ENCODE data around the gene COL26A1.
"Not testable (repeated sequence)": the region's sequence is repeated elsewhere in the genome, so short reads cannot be mapped to it uniquely, and the experiment has no call there.

The COL26A1 gene

DNA sequence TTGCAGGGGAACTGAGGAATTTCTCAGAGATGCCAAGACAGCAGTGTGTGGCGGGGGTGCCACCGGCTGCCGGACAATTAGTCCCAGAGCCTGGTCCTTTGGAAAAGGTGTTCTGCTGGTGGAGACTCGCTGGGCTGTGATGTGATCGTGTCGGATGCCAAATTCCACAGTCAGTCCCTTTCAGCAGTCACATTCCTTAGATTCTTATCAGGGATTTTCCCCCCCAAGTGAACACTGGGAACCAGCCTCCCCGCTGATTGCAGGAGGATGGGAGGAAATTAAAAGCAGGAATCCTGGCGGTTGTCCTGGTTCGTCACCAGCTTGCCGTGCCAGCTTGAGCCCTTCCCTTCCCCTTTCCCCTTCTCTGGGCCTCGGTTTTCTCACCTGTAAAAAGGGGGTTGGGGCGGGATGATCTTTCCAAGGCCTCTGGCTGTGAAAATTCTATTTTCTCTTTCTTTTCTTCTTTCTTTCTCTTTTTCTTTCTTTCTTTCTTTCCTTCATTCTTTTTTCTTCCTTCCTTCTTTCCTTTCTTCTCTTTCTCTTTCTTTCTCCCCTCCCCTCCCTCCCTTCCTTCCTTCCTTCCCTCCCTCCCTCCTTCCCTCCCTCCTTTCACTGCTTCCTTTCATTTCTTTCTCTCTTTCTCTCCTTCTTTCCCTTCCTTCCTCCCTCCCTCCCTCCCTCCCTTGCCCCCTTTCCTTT, 39.6 kb downstream of the COL26A1 start:
- no peak for DNase-seq (ENCODE audit: low read depth in 2 of 2)

DNA sequence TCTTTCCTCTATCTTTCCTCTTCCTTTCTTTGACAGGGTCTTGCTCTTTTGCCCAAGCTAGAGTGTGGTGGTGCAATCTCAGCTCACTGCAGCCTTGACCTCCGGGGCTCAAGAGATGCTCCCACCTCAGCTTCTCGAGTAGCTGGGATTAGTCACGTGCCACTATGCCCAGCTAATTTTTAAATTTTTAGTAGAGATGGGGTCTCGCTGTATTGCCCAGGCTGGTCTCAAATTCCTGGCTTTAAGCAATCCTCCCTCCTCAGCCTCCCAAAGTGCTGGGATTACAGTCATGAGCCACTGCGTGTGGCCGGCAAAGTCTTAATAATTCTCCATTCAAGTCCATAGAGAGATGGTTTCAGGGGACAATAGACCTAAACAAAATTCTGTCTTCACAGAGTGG, 40.2 kb downstream of the COL26A1 start:
- DNase-seq (ENCODE audit: low read depth in 2 of 2), result no peak

DNA sequence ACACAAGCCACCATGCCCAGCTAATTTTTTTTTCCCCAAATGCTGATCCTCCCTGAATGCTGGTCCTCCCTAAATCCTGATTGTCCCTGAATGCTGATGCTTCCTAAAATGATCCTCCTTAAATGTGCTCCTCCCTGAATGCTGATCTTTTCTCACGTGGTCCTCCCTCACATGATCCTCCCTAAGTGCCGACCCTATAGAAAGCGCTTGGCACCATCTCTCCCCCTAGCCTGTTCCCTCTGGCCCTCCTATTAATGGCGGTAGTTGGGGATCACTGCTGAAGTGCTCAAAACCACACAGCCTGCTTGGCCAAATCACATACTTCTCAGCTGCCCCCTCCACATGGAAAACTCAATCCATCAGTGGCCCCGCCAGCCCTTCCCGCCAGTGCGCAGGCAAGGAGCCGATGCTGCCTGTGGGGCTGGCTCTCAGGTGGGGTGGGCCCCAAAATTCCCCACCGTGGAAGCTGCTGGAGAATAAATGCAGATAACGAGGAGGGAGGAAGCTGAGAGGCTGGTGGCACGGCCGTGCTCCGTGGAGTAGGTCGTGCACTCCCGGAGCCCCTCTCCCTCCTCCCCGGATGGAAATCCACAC, 42.9 kb downstream of the COL26A1 start:
- DNase-seq (ENCODE audit: low read depth in 2 of 2), result no peak

DNA sequence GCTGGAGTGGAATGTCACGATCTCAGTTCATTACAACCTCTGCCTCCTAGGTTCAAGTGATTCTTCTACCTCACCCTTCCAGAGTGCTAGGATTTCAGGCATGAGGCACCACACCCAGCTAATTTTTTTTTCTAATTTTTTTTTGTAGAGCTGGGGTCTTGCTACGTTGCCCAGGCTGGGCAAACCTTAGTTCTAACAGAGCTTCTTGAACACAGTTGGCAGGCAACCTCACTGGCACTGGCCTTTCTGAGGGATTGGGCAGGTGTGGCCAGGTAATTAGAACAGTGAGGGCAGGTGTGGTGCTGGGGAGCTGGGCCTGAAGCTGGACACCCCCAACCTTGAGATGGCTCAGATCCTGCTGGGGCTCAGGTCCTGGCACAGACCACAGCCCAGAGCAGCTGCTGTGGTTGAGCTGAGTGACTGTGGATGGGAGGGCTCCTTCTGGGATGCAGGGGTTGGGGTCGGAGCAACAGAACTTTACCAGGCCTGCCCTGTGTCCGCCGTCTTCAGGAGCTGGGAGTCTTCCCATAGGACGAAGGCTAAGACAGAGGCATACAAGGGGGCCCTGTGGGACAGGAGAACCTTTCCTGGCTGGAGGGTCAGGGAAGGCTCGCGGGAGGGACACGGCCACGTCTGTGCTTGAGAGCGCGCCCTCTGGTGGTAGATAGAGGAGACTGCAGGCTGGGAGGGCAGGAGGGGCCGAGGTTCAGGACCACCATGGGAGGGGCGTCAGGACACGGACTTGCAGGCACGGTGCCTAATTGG, 48.2 kb downstream of the COL26A1 start:
- peak in 1 of 2 donors; percentile 18 for DNase-seq (ENCODE audit: low read depth in 2 of 2)

DNA sequence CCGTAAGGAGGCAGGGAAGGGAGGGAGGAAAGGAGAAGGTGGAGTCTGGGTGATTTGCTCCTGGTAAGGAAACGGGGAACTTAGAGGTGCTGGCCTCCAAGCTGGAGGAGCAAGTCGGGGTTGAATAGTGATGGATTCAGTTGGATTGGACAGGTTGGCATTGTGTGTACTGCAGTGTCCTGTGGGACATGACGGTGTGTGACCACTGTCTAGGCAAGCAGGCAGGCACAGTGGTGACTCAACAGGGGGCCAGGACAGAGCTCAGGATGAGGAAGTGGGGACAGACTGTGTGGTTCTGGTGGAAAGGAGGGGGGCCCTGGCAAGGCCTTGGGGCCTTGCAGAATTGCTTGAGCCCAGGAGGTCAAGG, 48.8 kb downstream of the COL26A1 start:
- DNase-seq (ENCODE audit: low read depth in 2 of 2), result no peak

DNA sequence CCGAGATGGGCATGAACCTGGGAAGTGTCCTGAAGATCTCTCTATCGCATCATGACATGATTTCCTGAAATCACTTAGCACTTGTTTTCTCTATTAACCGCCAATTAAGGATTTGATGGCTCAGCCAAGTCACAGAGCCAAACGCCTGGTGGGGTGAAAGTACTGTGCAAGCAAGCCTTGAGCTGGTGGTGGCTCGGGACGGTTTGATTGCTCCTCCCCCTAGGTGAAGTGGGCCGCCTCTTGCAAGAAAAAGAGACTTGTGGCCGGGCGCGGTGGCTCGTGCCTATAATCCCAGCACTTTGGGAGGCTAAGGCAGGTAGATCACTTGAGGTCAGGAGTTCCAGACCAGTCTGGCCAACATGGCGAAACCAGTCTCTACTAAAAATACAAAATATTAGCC, 50.3 kb downstream of the COL26A1 start:
- no peak for DNase-seq (ENCODE audit: low read depth in 2 of 2)

DNA sequence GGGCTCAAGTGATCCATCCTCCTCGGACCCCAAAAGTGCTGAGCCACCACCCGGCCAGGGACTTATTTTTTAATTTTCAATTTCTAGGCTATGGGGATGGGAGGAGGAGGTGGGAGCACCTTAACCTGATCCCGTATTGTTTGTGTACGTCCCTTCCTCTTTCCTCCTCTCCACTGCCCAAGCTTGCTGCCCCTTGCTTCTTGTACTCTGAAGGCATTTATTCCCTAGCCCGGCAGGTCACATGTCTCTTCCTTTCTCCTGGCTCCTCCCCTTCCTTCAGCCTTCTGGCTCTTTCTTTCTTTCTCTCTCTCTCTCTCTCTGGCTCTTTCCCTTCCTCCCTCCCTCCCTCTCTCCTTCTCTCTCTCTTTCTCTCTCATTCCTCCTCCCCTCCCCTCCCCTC, 56.0 kb downstream of the COL26A1 start:
- DNase-seq (ENCODE audit: low read depth in 2 of 2), result no peak

DNA sequence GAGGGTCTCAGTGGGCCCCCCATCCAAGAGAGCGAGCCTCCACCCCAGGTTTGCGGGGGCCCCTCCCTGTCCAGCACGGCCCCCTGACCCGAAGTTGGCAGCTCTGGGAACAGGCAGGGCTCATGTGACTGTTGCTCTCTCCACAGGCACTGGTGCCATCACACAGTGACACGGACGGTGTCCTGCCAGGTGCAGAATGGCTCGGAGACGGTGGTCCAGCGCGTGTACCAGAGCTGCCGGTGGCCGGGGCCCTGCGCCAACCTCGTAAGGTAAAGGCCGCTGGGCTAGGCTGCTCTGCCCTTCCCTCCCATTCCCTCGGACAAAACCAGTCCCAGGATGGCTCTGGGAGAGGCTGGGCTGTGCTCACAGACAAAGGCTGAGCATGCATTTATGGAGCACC, 57.2 kb downstream of the COL26A1 start:
- DNase-seq (ENCODE audit: low read depth in 2 of 2), result no peak

DNA sequence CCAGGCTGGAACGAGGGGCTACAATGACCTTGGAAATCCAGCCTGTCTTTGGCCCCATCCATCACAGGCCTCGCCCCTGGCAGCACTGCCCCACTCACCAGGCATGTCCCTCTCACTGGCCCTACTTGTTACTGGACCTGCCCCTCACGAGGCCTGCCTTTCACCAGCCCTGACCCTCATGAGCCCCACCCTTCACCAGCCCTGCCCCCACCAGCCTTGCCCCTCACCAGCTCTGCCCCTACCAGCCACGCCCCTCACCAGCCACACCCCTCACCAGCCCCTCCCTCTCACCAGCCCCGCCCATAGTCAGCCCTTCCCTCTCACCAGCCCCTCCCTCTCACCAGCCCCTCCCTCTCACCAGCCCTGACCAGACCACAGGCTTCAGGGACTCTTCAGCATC, 57.8 kb downstream of the COL26A1 start:
- DNase-seq (ENCODE audit: low read depth in 2 of 2), result no peak

DNA sequence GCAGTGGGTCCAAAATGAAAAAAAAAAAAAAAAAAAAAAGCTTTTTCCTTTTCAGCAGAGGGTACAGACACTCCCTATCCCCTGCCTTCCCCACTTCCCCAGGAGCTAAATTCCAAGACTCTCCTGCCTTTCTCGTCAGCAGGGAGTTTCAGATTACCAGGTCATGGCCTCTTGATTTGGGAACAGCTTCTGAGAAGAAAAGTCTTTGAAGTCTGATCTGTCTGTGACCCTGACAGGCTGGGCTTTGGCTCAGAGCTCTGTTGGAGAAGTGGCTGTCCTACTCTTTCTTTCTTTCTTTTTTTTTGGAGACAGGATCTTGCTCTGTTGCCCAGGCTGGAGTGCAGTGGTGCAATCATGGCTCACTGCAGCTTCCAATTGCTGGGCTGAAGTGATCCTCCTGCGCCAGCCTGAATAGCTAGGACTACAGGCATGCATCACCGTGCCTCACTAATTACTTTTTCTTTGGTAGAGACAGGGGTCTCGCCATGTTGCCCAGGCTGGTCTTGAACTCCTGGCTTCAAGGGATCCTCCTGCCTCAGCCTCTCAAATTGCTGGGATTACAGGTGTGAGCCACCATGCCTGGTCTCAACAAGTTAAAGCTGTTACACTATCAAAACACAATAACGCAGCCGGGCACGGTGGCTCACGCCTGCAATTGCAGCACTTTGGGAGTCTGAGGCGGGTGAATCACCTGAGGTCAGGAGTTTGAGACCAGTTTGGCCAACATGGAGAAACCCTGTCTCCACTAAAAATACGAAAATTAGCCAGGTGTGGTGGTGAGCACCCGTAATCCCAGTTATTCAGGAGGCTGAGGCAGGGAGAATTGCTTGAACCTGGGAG, 59.9 kb downstream of the COL26A1 start:
- no peak for DNase-seq (ENCODE audit: low read depth in 2 of 2)

DNA sequence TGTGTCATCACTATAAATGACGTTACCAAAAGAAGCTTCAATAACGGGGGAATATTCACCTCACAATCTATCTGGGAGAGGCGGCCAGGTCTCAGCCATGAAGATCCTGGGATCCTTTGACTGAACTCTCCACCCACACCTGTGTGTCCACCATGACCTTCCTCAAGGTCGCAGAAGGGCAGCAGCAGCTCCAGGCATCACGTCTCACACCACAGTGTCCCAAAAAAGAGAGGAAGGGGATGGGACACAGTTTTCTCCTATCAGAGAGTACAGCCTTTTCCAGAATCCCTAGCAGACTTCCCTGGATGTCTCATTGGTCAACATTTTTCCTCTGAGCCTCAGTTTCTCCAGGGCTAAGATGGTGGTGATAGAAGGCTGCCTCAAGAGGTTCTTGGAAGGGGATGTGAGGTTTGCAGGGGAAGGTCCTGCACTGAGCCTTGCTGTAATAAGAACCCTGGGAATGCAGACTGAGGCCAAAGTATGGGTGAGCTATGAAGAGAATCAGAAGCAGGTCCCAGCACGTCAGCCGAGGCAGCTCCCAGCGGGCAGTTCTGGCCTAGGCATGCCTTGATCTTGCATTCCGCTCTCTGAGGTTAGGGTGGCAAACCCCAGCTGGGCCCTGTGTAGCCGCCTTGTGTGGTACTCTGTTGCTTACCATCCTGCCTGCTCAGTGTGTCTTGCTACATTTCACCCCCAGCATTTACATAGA, 63.8 kb downstream of the COL26A1 start:
- DNase-seq (ENCODE audit: low read depth in 2 of 2), result no peak

DNA sequence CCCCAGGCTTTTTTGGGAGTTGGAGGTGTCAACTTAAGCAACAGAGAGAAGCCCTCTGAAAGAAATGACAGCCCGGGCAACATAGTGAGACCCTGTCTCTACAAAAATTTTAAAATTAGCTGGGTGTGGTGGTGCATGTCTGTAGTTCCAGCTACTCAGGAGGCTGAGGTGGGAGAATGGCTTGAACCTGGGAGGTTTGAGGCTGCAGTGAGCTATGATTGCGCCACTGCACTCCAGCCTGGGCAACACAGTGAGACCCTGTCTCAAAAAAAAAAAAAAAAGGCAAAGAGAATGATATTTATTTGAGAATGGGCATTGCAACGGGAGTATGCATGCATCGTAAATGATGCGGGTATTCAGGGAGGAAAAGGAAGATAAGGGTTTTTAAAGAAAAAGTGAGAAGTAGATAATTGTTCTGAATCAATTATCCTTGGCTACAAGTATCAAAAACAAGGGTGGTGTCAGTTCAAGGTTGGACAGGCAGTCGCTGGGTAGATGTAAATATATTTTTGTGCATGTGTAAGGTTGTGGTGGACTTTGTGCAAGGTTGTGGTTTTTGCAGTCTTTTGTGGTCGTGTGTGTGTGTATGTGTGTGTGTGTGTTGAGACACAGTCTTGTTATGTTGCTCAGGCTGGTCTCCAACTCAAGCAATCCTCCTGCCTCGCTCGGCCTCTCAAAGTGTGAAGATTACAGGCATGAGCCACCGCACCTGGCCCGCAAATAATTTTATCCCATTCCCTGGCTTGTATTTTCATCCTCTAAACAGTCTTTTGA, 65.6 kb downstream of the COL26A1 start:
- no peak for DNase-seq (ENCODE audit: low read depth in 2 of 2)

DNA sequence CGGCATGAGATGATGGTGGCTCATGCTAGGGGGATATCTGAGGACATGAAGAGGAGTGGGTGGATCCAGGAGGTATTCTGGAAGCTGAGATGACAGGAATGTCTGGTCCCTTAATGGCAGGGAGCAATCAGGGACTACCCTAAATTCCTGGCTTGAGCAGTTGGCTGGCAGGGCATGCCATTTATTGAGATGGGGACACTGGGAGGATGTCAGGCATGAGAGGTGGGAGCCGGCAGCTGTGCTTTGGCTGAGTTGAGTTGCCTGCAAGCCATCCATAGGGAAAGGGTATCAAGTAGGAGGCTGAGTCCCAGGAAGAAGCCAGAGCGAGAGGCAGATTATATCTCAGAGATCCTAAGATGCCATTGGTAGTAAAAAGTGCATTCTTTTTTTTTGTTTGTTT, 69.6 kb downstream of the COL26A1 start:
- DNase-seq (ENCODE audit: low read depth in 2 of 2), result no peak

DNA sequence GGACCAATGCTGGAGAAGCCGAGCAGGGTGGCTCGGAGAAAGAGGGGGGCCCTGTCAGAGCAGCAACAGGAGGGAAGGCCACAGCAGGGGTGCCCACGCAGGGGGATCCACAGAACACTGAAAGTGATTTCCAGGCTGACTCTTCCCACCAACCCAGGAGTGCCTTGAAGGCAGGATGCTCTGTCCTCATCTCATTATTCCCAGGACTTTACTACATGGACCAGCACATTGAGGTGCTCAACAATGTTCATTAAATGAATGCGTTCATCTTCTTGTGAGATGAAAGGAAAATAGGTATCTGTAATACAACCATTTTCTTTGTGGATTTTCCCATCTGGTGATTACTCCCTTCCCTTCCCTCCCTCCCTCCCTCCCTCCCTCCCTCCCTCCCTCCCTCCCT, 71.0 kb downstream of the COL26A1 start:
- no peak for DNase-seq (ENCODE audit: low read depth in 2 of 2)

DNA sequence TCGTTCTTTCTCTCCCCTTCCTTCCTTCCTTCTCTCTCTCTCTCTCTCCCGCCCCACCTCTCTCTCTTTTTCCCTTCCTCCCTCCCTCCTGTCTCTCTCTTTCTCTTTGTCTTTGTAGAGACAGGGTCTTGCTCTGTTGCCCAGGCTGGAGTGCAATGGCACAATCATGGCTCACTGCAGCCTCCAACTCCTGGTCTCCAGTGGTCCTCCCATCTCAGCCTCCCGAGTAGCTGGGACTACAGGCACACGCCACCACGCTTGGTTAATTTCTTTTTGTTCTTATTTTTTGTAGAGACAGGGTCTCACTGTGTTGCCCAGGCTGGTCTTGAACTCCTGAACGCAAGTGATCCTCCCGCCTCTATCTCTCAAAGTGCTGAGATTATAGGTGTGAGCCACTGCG, 71.5 kb downstream of the COL26A1 start:
- not testable (repeated sequence) for DNase-seq (ENCODE audit: low read depth in 2 of 2)

DNA sequence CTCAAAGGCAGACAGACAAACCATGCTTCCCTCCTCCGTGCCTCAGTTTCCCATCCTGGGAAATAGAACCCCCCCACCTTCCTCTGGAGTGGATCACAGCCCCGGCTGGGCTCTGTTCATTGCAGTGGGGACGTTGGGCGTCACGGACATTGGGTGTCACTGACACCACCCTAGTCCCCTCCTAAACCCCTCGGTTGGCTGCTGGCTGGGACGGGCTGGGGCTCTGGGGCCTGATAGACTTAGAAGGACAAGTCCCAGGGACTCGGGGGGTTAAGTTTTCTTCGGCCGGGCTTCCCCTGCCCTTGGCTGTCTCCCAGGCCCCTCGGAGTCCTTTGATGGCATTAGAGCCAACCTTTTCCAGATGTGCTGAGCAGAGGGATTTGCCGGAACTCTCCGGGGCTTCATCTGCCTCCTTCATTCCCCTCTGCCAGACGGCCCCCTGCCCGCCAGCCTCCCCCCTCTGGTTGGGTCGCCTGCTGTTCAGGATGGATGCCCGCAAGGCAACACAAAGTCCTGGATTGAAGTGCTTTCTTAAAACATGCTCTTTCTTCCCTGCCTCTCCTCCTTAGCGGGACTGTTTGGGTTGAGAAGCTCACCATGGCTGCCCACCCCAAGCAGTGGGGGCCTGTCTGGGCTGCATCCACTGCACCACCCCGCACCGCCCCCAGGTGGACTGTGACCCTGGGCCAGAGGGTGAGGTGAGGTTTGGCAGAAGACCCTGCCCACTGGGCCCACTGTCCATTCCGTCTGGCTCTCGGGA, 73.0 kb downstream of the COL26A1 start:
- DNase-seq (ENCODE audit: low read depth in 2 of 2), result no peak

DNA sequence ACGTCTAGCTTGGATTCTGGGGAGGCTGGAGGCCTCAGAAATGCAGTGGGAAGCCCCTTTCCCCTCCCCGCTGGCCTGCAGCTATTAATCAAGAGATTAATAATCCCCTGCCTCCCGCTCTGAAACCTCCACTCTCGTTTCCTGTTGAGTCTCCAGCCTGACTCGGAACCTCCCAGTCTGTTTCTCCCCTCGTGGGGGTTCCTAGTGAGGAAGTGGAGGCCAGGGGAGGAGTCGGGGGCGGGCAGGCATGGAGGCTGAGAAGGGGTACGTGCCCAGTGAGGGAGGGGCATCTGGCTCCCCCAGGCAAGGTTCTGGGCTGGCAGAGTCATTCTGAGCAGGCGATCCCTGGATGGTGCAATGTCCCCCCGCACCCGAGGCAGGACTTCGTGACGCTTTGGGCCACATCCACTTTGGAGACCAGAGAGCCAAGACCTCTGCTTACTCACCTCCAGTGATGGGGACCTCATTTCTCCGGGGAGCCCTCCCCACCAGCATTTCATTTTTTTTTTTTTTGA, 73.6 kb downstream of the COL26A1 start:
- no peak for DNase-seq (ENCODE audit: low read depth in 2 of 2)

DNA sequence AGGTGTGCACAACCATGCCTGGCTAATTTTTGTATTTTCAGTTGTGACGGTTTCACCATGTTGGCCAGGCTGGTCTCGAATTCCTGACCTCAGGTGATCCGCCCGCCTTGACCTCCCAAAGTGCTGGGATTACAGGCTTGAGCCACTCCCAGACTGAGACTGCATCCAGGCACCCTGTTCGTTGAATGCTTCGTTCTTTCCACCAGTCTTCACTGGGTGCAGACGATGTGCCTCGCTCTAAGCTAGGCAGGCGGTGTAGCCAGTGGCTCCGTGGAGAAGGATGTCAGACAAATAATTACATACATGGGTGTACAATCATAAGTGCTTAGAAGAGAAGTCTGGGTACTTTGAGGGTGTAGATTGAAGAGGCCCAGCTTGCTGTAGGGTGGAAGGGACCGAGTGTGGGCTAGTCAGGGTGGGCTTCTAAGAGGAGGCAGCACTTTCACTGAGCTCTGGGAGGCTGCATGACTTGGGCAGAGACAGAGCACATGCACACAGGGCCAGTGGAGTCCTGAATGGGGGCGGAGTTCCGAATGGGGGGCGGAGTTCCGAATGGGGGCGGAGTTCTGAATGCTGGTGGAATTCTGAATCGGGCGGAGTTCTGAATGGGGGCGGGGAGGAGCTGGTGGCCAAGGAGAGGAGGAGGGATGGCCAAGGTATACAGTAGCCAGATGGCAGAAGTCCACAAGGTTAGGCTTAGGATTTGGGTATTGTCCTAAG, 74.3 kb downstream of the COL26A1 start:
- DNase-seq (ENCODE audit: low read depth in 2 of 2), result no peak

DNA sequence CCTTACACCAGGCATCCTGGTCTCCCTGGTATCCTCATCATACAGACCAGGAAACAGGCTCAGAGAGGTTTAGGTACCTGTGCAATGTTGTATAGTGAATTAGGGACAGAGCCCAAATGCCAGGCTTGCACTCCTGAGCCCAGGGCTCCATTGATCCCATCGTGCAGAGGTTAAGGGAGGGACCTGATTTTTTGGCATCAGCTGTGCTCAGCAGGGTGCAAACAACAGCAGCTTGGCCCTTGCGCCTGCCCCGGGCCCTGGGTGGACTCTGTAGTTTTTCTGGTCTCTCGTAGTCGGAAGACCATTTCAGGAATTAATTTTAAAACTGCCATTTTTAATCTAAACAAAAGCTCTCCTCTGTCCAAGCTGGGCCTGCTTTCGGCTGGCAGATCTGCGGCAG, 79.2 kb downstream of the COL26A1 start:
- no peak for DNase-seq (ENCODE audit: low read depth in 2 of 2)

Measured in stimulated activated CD8-positive, alpha-beta memory T cell treated with anti-CD3 and anti-CD28 coated beads, Interleukin-15, amount 100 ng/mL, for 48 hours (primary cell).